Endothelial cell of umbilical vein (primary cell): ENCODE data around the gene ADSL. TPM values are rescaled to one million over a fixed set of nuclear protein-coding genes. Genes with fewer than 3 reads are reported as not detected.

Experiments
- BruUV-seq: library from RNA; stranded (reverse); fragments of 400-500 nt; replicated peaks from 2 replicates; lab custom pipeline; 2021; lab: Mats Ljungman, UMichigan
- CTCF ChIA-PET: fragments of 300-600, 350-600 bp; sonication (Branson Sonifier 250); formaldehyde crosslinking; loops from one replicate; lab custom pipeline; 2021; ENCODE audit warnings: antibody characterized with exemption, inconsistent platforms; lab: Charles Lee
- POLR2A ChIA-PET: fragments of 300-600, 350-600 bp; sonication (Branson Sonifier 250); formaldehyde crosslinking; loops from one replicate; lab custom pipeline; 2021; ENCODE audit warnings: antibody characterized with exemption, inconsistent platforms; lab: Charles Lee
- DNase-seq: peaks from one replicate; pipeline ENCODE4 v3.0.0-alpha.2; 2011; ENCODE audit warnings: low read depth, low spot score
- FAIRE-seq: peaks from 2 replicates; lab custom pipeline; 2011; peaks lifted over from hg19 to GRCh38; lab: Jason Lieb, UNC
- H2AFZ ChIP-seq: 2 replicates; pipeline ENCODE4 v1.6.0; 2012; ENCODE audit warnings: low read depth, low read length, control low read depth, inconsistent platforms
- H3K27ac ChIP-seq: 2 replicates; pipeline ENCODE4 v1.5.1; 2011; ENCODE audit warnings: low read depth, mild to moderate bottlenecking, control low read depth, low read length, moderate library complexity; ENCODE audit not compliant: insufficient read depth
- H3K27me3 ChIP-seq, 2 experiments: 2 replicates each; pipeline versions ENCODE4 v1.6.0 to v1.6.1; 2011; ENCODE audit warnings: low read length in 2 of 2, mixed read lengths in 1 of 2; ENCODE audit not compliant: control insufficient read depth in 2 of 2, insufficient read depth in 2 of 2
- H3K36me3 ChIP-seq, 2 experiments: 2 replicates in 1 of 2; 3 replicates in 1 of 2; pipeline ENCODE4 v1.5.1; 2011; ENCODE audit warnings: low read length in 2 of 2, mild to moderate bottlenecking in 1 of 2, moderate library complexity in 1 of 2; ENCODE audit not compliant: control insufficient read depth in 2 of 2, insufficient read depth in 2 of 2; ENCODE audit errors: extremely low read depth in 1 of 2
- H3K4me1 ChIP-seq: 3 replicates; pipeline ENCODE4 v1.5.1; 2011; ENCODE audit warnings: mild to moderate bottlenecking, low read length; ENCODE audit not compliant: control insufficient read depth, insufficient read depth; ENCODE audit errors: extremely low read depth
- H3K4me2 ChIP-seq: 2 replicates; pipeline ENCODE4 v1.6.1; 2011; ENCODE audit warnings: low read length, control low read depth, mixed read lengths; ENCODE audit not compliant: insufficient read depth
- H3K4me3 ChIP-seq, 3 experiments: fragments of 200-600 bp in 1 of 3; sonication (generic), shearing (Covaris generic) in 1 of 3; replicated peaks in 1 of 3; 2 replicates each; pipeline ENCODE4 v1.5.1; 2011 to 2016; ENCODE audit warnings: control low read depth in 3 of 3, low read length in 3 of 3, mild to moderate bottlenecking in 2 of 3, inconsistent platforms in 1 of 3, low read depth in 1 of 3, moderate library complexity in 1 of 3; ENCODE audit not compliant: insufficient read depth in 1 of 3
- H3K79me2 ChIP-seq: 2 replicates; pipeline ENCODE4 v1.6.0; 2012; ENCODE audit warnings: low read length, inconsistent platforms; ENCODE audit not compliant: control insufficient read depth, insufficient read depth
- H3K9ac ChIP-seq: replicated peaks from 2 replicates; pipeline ENCODE3; 2011; ENCODE audit warnings: low read length, control low read depth; ENCODE audit not compliant: insufficient read depth; ENCODE audit errors: extremely low read depth
- H3K9me1 ChIP-seq: replicated peaks from 3 replicates; pipeline ENCODE4 v1.6.0; 2011; ENCODE audit warnings: mild to moderate bottlenecking, low read length; ENCODE audit not compliant: control insufficient read depth, insufficient read depth; ENCODE audit errors: extremely low read depth
- H3K9me3 ChIP-seq: replicated peaks from 2 replicates; pipeline ENCODE4 v1.5.1; 2012; ENCODE audit warnings: low read length, inconsistent platforms; ENCODE audit not compliant: control insufficient read depth, insufficient read depth
- H4K20me1 ChIP-seq: replicated peaks from 2 replicates; pipeline ENCODE3; 2011; ENCODE audit warnings: mild to moderate bottlenecking, low read length; ENCODE audit not compliant: control insufficient read depth, insufficient read depth; ENCODE audit errors: extremely low read depth
- CTCF ChIP-seq, 2 donors: IDR thresholded peaks; 1 replicate in 1 of 2; 2 replicates in 1 of 2; pipeline ENCODE4 v1.5.1; 2011; ENCODE audit warnings: low read length in 2 of 2, mild to moderate bottlenecking in 2 of 2, moderate library complexity in 2 of 2, control low read depth in 1 of 2, inconsistent platforms in 1 of 2, low read depth in 1 of 2; ENCODE audit not compliant: insufficient read depth in 1 of 2; ENCODE audit errors: extremely low read depth in 1 of 2
- EZH2 ChIP-seq: IDR thresholded peaks from 2 replicates; pipeline ENCODE4 v1.6.1; 2012; ENCODE audit warnings: borderline replicate concordance, low read depth, mild to moderate bottlenecking, moderate library complexity, low read length, inconsistent platforms; ENCODE audit not compliant: severe bottlenecking
- FOS ChIP-seq: IDR thresholded peaks from 2 replicates; pipeline ENCODE4 v1.6.1; 2011; ENCODE audit warnings: mild to moderate bottlenecking, low read length, moderate library complexity, borderline replicate concordance; ENCODE audit not compliant: insufficient read depth
- GATA2 ChIP-seq: IDR thresholded peaks from 2 replicates; pipeline ENCODE4 v1.7.0; 2011; ENCODE audit warnings: low read depth, mild to moderate bottlenecking, moderate library complexity, mixed read lengths, low read length; ENCODE audit not compliant: insufficient read length, insufficient read depth
- MAX ChIP-seq: IDR thresholded peaks from 2 replicates; pipeline ENCODE4 v1.6.1; 2011; ENCODE audit not compliant: insufficient read depth, insufficient read length
- POLR2A ChIP-seq: IDR thresholded peaks from 2 replicates; pipeline ENCODE4 v1.6.1; 2012; ENCODE audit warnings: low read depth, mild to moderate bottlenecking, control low read depth, low read length
- dilution Hi-C: fragments of 300-500 bp; cut with MboI; formaldehyde crosslinking; loops from one replicate; pipeline ENCODE4 v1.15.0; 2019; ENCODE audit warnings: low sequenced_read_pairs; ENCODE audit not compliant: extremely low pct_ligation_motif_present
- intact Hi-C: fragments of 100-400 bp; cut with micrococcal nuclease; formaldehyde crosslinking; loops from one replicate; pipeline ENCODE4 v1.10.0; 2022
- polyA plus RNA-seq, 4 experiments: library from polyadenylated mRNA; depleted of rRNA in 3 of 4; stranded (reverse) in 3 of 4; unstranded in 1 of 4; fragments of >200 nt; gene quantifications; 2 replicates each; pipeline versions ENCODE4 v1.2.1 to v1.2.3, GENCODE V29; 2011 to 2012; ENCODE audit warnings: missing spikeins in 1 of 4
- total RNA-seq: library from RNA; stranded (reverse); gene quantifications from 2 replicates; pipeline ENCODE4 v1.2.3, GENCODE V29; 2021

ADSL gene
- total and polyA plus RNA-seq, 2 donors (not counting 3 experiments of a cell fraction or from before 2014, with no cell fraction given), result 103 to 141 TPM

GRCh38 chr22:40313007-40313406 lies 33.3 kb upstream of the ADSL start:
- H3K9ac ChIP-seq, result no peak overlapping the region
- no peaks in the 10 kb centered on the region for H3K9me3 ChIP-seq
- POLR2A ChIA-PET, result no interaction called here
- H3K79me2 ChIP-seq, result no peaks in the 10 kb centered on the region
- H4K20me1 ChIP-seq, result no peaks in the 10 kb centered on the region
- no TSS peak for BruUV-seq
- dilution Hi-C loops, result no loop called here
- H3K27me3 ChIP-seq, result no peaks in the 10 kb centered on the region
- no peak overlapping the region for H3K27ac ChIP-seq
- H3K4me3 ChIP-seq, result no peak overlapping the region
- H3K36me3 ChIP-seq, result peaks cover 27 to 38% of the 10 kb centered on the region in 2 experiments
- no peak overlapping the region for H2AFZ ChIP-seq
- intact Hi-C loops, result no loop called here
- no peaks in the 10 kb centered on the region for H3K9me1 ChIP-seq
- no peak overlapping the region for H3K4me2 ChIP-seq
- FAIRE-seq (no peak), DNase-seq (no peak)
- H3K4me1 ChIP-seq, result no peaks in the 10 kb centered on the region
- CTCF ChIA-PET, result no interaction called here
- no peak for TF ChIP-seq POLR2A
- no peak for TF ChIP-seq EZH2
- no peak for TF ChIP-seq GATA2
- TF ChIP-seq MAX, result no peak
- TF ChIP-seq FOS, result no peak
- no peak for TF ChIP-seq CTCF (IDR thresholded peaks at IDR 0.05; ENCODE audit: extremely low read depth in 1 of 2, insufficient read depth in 1 of 2, low read depth in 1 of 2, low read length in 2 of 2)
